GM21717 (cell line): ENCODE results near the gene GPR162.
A peak's percentile ranks its signal among the peaks of the same experiment; 100 is the strongest.

Experiments
- ATAC-seq: cut with Tn5 transposase; IDR thresholded peaks from one replicate; pipeline ENCODE4 v1.9.1; 2021; ENCODE audit warnings: mild to moderate bottlenecking, moderate library complexity; ENCODE audit not compliant: unreplicated experiment

GPR162 gene

GRCh38 chr12:6822426-6823135, 960 bp downstream of the GPR162 start:
- no peak for ATAC-seq

GRCh38 chr12:6823182-6824084, 1.8 kb downstream of the GPR162 start:
- ATAC-seq: no peak

GRCh38 chr12:6824085-6824775, 2.6 kb downstream of the GPR162 start:
- no peak for ATAC-seq

GRCh38 chr12:6824901-6825381, 3.3 kb downstream of the GPR162 start:
- ATAC-seq: no peak

GRCh38 chr12:6825398-6826124, 3.9 kb downstream of the GPR162 start:
- ATAC-seq: peak; percentile 45

- ATAC-seq: no peak
Measured at GRCh38 chr12:6826125-6826733, 4.6 kb downstream of the GPR162 start.

- no peak for ATAC-seq
Measured at GRCh38 chr12:6826734-6827436, 5.3 kb downstream of the GPR162 start.

GRCh38 chr12:6827437-6827911, 5.9 kb downstream of the GPR162 start:
- ATAC-seq: no peak

- no peak for ATAC-seq
Measured at GRCh38 chr12:6827982-6828780, 6.6 kb downstream of the GPR162 start, which contains the start of gene P3H3. Gene P3H3, plus strand, starts transcription at chr12:6828407. Its CDS starts 34 bp downstream, at chr12:6828441.

- ATAC-seq: no peak
Measured at GRCh38 chr12:6828781-6829535, 7.3 kb downstream of the GPR162 start.

GRCh38 chr12:6829536-6830220, 8.1 kb downstream of the GPR162 start:
- no peak for ATAC-seq

GRCh38 chr12:6830286-6830890, 8.8 kb downstream of the GPR162 start:
- no peak for ATAC-seq

GRCh38 chr12:6830999-6831398, 9.4 kb downstream of the GPR162 start:
- ATAC-seq: no peak

GRCh38 chr12:6831450-6831995, 9.9 kb downstream of the GPR162 start:
- no peak for ATAC-seq

GRCh38 chr12:6832125-6832524, 10.5 kb downstream of the GPR162 start:
- no peak for ATAC-seq

GRCh38 chr12:6833189-6833890, 11.7 kb downstream of the GPR162 start:
- no peak for ATAC-seq
